GM04503 (cell line): ENCODE data around the gene AMPD3.

Source experiments
- DNase-seq: peaks from one replicate; pipeline ENCODE4 v3.0.0-alpha.2; 2012; ENCODE audit warnings: low read depth

AMPD3 gene

DNA sequence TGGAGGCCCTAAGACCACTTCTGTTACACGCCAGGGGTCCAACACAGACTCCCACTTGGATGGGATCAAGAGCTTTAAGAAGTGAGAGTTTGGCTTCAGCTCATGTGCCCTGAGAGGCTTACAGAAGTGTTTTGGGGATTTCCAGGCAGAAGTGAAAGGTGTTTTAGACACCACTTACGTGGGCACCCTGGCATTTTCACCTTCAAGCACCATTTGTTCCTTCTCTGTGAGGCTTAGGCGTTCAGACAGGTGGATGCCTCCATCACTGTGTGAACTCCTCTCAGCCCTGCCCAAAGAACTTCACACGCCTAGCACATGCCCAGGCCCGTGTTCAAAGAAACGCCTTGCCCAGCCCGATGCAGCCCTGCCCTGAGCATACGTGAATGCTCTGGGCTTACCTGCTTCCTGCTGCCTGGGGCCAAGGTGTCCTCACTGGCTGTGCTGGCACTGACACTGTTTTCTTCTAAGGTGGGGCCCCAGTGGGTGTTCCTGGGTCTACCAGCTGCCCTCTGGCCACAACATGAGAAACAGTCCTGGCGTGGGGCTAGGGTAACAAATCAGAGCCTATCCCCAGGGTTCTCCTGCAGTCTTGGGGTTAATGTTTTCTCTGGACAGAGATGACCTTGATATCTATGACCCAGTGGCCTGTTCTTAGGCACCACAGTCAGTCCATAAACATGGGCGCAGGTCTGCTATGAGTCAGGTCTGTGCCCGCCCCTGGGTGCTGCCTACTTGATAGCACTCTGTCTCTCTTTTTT, 34.0 kb downstream of the AMPD3 start:
- no peak for DNase-seq

DNA sequence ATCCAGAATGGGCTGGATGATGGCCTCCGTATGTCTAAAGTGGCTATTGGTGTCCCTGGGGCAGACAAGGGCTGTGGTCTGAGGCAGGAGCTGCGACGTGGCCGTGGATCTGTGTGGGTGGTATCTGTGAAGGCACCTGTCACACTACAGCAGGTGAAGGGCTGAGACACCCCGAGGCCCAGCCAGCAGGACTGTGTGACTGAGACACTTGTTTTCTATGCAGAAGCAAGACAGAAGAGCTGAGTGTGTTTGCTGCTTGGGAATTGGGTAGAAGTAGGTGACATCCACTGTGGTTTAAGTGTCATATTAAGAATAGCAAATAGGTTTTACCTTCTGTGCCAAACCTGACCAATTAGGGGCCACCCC, 35.0 kb downstream of the AMPD3 start:
- DNase-seq, result no peak

DNA sequence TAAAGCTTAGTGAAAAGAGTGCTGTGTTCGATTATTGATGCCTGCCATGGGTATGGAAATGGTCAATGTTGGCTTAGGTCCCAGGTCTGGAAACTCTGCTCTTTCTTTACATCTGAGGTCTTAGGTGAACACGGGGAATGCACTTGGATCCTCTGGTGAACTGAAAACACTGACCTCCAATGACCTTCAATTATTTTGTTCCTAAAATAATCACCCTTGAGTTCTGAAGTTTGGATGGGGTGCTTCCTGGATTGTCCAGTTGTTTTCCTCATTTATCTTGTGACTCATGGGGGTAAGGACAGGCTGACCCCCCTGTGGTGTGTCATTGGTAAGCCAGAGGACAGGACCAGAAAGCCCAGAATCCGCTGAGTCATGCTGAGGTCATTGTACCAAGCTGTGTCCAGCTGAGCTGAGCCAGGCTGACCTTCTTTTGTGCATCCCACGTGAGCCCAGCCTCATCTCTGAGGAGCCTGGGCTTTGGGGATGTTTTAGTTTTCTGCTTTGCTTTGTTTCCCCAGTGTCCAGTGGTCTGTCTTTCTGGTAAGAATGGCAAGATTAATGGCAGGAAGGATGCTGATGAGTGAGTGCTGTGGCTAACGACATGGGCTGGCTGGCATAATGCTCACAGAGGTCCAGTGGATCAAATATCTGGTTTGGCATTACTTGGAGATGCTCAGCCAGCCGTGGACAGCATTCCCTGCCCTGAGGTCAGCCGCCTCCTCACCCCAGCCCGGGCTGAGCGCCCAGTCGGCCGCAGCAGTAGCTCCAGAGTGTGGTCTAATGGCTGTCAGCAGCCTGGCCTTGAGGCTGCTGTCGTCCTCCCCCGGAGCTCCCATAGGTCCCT, 35.6 kb downstream of the AMPD3 start:
- DNase-seq, result peak; percentile 97

DNA sequence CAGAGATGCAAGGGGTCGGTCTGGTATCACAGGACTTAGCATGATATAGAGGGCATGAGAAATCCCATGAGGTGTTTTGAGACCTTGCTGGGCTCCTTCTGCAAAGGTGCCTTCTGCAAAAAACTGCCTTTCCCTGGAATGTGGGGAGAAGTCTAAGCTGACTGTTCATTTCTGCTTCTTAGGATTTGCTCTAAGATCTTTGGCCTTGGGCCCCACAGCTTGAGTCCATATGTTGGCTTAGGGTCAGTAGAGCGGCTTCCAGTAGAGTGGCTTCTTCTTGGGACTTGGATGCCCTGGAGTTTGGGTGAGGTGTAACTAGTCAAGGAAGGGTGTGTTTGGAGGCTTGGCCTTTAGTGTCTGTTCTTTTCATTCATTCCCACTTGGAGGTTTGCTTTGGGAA, 37.0 kb downstream of the AMPD3 start:
- no peak for DNase-seq

DNA sequence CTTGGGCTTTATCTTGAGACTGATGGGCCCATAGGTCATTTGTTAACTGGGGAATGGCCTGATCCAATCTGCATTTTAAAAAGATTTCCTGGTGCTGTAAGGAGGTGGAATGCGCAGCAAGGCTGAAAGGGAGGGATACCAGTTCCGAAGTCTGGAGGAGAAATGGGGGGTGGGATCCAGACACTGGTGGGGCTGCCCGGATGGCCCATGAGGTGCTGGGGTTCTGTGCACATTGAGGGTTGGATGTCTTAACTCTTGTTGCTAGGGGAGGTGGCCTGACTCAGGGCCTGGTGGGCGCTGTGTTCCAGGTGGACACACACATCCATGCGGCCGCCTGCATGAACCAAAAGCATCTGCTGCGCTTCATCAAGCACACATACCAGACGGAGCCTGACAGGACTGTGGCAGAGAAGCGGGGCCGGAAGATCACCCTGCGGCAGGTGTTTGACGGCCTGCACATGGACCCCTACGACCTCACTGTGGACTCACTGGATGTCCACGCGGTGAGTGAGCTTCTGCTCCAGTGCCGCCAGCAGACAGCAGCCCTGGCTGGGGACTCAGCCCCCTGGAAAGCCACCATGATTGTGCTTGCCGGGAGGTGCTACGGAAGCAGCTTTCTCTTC, 38.1 kb downstream of the AMPD3 start:
- DNase-seq, result no peak

DNA sequence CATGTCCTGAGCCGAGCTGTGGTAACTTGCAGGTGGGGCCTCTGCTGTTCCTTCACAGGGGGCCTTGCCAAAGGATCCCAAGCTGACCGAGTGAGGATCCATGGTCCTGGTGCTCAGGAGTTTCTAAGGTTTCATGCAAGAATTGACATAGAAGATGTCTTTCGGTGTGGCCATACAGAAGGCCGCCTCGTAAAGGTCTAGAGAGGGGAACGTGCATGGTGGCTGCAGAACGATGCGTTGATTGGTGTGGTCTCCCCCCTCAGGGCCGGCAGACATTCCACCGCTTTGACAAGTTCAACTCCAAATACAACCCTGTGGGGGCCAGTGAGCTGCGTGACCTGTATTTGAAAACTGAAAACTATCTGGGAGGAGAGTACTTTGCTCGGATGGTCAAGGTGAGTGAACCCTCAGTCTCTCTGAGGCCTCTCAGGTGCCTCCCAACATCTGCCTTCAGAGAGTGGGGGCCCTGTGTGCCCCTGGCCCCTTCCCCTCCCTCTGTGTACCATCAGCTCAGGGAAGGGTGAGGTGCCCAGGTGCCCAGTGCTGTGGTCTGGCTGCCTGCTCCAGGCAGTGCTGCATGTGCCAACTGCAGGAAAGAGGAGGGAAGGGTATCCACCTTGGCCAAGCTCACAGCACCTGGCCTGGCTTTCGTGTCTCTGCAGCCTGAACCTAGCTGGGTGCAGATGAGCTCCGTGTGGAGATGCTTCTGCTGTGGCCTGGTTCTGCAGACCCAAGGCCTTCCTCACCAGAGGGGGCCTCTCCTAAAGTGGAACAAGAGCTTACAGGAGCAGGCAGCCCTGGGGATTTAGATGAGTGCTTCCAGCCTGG, 39.8 kb downstream of the AMPD3 start:
- DNase-seq, result no peak

DNA sequence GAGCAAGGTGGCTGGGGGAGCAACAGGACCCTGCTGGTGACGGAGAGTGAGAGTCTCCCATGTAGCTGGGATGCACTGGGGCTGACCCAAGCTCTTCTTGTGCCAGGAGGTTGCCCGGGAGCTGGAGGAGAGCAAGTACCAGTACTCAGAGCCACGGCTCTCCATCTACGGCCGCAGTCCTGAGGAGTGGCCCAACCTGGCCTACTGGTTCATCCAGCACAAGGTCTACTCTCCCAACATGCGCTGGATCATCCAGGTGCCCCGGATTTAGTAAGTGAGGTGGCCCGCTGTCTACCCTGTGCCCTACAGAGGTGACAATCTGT, 40.4 kb downstream of the AMPD3 start:
- DNase-seq, result no peak

DNA sequence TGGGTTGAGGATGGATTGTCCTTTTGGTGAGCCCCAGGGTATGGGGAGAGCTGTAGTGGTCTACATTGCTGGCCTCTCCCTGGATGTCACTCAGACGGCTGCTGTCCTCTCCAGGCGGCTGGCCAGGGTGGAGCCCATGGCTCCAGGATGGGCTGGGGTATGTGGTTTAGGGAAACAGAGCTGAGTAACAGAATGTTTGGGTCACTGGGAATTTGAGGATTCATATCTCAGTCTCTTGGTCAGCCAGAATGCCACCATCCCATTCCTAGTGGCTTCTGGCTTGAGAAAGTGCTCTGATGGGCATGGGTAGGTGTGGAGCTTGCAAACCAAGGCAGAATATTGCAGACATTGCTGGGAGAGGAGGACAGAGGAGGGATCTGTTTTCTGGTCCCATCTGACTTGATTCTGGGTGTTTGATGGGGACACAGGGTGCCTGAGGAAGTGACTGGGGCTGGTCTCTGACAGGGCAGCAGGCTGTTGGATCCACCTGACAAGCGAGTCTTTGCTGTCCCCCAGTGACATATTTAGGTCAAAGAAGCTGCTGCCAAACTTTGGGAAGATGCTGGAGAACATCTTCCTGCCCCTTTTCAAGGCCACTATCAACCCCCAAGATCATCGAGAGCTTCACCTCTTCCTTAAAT, 41.4 kb downstream of the AMPD3 start:
- no peak for DNase-seq

DNA sequence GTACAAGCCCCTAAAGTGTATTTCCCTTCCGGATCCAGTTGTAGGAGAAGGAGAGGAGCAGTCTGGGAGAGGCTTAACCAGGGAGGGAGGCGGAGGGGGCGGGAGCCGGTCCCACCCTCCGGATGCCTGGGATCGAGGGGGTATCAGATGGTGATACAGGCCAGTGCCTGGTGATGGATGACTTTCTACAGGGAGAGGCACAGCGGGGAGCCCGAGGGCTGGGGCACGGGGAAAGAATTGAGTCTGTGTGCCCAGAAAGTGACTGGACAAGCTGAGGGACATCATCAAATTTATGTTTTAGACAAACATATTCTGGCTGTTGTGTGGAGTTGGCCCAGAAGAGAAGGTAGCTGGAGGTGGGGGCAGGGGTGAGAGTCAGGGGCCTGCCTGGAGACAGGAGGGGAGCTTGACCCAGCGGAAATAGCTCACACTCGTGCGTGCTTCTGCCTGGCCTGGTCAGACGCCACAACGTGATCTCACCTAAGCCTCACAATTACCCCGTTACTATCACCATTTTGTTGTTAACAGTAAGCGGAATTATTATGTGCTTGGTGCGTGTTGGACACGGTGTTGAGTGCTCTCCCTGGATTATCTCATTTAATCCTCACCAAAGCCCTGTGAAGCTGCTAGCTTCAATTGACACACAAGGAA, 42.4 kb downstream of the AMPD3 start:
- DNase-seq, result no peak

DNA sequence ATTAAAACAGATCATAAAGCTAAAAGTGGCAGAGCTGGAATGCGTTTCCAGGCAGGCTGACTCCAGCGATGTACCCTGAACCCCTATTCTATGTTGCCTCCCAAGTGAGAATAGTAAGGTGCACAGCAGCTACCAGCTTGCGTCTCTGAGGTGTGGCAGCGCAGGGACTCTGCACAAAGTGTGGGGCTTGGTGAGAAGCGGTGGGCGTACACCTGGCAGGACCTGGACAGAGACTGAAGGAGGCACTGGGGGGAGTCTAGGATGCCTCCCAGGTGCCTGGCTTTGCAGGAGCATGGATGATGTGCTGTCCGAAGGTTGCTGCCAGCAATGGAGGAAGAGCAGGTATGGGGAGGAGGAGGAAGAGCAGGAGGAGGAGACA, 42.9 kb downstream of the AMPD3 start:
- no peak for DNase-seq

DNA sequence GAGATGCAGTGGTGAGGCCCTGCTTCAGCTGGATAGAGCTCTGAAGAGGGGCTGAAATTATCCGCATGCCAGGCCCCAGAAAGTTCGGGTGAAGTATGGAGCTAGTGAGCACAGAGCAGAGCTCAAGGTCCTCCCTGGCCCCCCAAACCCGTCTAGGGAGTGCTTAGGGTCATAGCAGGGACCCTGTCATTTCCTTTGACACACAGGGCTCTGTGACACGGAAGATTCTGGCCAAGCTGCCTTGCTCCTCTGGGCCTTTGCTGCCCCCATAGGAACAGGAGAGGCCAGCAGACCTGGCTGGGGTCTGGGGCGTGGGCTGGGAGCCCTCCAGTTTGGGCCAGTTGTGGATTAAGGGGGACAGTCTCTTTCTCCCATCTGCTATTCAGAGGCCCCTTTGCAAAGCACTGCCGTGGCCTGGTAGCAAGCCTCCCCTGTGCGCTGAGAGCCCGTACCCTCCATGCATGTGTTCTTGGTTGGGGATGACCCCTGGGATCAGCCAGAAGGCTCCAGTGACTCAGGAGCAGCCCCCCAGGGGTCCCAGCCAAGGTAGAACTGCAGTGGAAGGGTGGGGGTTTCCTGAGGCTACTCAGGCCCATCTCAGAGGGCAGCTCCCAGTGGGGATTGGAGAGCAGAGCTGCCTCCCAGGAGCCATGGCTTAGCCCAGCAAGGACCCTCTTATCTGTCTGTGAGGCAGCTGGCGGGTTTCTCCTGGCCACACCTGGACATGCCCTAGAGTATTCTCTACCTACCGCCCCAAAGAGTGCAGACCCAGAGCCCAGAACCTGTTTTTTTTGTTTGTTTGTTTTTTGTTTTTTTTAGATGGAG, 43.6 kb downstream of the AMPD3 start:
- DNase-seq, result no peak

DNA sequence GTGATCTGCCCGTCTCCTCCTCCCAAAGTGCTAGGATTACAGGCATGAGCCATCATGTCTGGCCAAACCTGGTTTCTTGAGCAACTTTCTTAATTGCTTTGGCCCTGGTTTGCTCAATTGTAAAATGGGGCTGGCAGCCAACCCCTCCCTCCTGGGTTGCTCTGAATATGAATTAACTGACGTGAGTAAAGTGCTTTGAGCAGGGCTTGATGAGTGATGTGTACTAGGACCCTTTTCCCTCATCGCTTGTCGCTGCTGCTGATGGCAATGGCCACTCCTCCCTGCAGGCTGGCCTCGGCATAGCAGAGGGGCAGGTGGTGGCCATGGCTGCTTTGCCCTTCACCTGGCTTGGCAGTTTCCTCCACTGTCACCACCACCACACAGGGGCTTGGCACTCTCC, 44.4 kb downstream of the AMPD3 start:
- DNase-seq, result no peak

DNA sequence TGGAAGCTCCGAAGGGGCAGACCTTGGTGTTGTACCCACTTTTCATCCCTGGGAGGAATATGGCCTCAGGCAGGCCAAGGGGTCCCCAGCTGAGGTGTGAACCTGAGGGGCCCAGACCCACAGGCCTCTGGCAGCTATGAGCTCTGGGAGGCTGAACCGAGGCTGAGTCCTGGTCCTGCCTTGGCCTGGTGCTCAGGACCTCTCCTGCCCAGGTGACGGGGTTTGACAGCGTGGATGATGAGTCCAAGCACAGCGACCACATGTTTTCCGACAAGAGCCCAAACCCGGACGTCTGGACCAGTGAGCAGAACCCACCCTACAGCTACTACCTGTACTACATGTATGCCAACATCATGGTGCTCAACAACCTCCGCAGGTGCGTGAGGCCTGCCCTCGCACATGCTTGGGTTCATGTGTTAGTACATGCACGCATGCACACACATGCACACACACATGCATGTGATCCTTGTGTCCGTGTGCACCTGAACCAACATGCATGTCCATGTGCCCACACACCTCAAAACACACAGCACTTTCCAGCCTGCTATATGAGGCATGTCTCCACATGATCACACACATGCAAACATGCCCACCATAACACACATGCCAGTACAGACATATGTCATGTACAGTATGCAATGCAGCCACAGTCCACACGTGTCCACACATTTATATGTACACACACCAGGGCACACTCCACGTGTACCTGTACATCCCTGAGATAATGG, 45.0 kb downstream of the AMPD3 start:
- no peak for DNase-seq

DNA sequence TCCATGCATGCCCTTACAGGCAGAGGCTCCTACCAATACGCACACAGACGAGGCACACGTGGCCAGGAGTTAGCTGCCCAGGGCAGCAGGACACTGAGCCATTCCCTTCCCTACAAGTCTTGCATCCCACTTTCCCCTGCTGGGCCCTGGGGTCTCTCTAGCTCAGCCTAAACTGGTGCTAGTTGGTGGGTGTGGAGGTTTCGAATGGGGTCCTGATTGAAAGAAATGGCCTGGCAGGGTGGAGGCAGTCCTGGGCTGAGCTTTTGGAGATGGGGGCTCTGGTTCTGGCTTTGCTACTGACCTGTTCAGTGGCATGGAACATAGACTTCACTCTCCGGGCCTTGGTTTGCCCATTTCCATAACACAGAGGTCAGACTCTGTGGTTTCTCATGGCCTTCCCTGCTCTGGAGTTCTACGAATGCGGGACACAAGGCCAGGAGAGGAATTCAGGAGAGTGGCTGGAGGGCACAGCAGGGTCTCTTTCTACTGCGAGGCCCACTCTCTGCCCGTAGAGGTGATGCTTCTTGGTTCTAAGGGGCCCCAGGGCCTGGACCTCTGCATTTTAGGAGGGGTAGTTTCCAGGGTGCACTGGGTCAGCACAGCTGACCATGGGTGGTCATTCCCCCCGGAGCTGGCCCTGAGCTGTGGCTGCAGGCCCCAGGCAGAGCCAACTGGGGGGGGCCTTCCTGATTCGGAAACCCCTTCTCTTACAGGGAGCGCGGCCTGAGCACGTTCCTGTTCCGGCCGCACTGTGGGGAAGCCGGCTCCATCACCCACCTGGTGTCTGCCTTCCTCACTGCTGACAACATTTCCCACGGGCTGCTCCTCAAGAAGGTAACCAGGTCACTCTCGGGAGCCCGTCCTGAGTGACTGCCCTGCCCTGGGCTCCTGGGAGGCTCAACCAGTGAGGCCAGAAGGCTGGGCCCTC, 46.0 kb downstream of the AMPD3 start:
- DNase-seq, result no peak

DNA sequence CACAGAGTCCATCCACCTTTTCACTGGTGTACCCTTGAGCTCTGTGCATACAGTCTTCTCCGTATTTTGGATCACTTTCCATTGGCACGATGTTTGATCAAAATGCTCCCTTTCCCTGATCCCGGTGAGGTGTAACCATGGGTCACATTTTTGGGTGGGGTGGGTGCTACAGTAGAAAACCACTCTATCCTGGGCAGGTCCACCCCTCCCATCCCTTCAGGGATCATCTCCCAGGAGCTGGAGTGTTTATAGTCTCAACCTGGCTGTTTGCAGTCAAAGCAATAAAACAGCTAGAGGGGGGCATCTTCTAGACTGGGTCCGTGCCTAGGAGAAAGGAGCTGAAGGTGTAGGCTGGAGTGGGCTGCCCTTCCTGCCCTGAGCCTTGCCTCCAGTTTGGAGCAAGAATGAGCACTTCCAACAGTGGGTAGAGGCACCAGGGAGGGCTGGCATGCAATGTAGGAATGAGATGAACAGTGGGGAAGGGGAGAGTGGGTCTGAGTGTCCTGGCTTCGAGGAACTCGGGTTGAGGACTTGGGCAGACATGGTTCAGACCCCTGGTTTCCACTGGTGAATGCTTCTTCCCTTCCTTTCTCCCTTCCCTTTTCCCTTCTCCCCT, 47.1 kb downstream of the AMPD3 start:
- no peak for DNase-seq

DNA sequence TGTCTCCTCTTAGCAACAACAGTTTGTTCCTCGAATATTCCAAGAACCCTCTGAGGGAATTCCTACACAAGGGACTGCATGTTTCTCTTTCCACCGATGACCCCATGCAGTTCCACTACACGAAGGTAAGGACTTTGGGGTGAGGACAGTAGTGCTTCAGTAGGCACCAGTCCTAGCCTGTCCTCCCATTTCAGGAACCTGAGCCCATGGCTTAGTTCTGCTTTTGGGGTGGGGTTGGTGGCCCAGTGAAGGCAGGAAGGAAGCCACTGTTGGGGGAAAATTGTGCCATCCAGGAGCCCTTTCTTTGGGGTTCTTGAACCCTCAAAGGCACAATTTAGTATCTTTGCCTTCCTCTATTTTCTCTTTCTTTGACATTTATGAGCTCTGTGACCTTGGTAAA, 47.7 kb downstream of the AMPD3 start:
- DNase-seq, result no peak

DNA sequence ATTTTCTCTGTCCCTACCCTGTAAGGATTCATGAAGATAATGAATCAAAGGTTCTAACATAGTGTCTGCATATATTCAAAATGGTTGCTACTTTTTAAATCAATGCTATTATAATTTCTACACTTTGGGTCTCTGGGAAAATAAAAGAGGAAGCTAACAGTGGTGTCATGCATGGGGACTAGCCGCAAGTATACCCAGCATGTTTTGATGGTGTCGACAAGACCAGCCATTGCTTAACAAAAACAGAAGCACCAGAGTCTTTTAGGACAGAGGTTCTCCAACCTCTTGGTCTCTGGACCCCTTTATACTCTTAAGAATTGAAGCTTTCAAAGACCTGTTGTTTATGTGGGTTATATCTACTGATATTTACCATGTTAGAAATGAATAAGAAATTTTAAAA, 48.2 kb downstream of the AMPD3 start:
- DNase-seq, result no peak

DNA sequence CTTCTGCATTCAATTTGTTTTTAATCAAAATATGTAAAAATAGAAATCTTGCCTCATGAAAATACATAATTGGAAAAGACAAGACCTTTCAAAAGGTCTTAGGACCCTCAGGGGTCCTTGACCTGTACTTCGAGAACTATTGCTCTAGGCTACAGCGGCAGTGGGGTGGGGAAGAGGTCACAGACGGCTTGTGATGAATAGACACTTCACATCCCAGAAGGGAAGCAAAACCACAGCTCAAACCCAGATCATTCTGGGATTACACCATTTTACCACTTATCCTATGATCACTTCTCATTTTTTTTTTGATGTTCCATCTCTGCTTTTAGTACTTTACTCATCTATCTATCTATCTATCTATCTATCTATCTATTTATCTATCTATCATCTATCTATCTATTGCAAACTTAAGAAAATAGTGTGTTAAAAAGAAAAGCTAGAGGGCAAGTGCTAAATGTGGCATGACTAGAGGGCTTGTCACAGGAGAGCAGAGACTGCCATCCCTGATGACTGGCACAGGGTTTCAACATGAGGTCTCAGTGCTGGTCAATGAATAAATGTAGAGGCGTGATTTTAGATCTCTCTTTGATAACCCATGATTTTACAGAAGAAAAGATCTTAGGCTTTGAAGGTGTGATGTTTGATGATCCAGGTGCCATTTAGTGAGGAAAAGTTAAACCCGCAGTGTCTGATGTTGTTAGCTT, 48.9 kb downstream of the AMPD3 start:
- DNase-seq, result no peak
